T-helper 17 cell (primary cell): Measurements from ENCODE around the gene NAB1. TPM values are rescaled to one million over a fixed set of nuclear protein-coding genes. Genes with fewer than 3 reads are reported as not detected.

Experiments used
- ATAC-seq: fragments of 150-1000 bp; cut with Tn5 transposase; 2 replicates; pipeline ENCODE4 v1.10.0; 2021; ENCODE audit warnings: mild to moderate bottlenecking, moderate library complexity
- DNase-seq, 3 donors: peaks; one replicate each; pipeline versions ENCODE4 v3.0.0 to v3.0.0-alpha.2; 2020 to 2021
- H3K9me3 ChIP-seq: one replicate; pipeline ENCODE4 v1.7.0; 2013; ENCODE audit warnings: low read length, mild to moderate bottlenecking; ENCODE audit not compliant: control insufficient read depth, poor library complexity, severe bottlenecking
- H3K27ac Mint-ChIP-seq: one replicate; pipeline ENCODE4 v1.8.0; 2022; ENCODE audit warnings: mild to moderate bottlenecking, moderate library complexity, mixed read lengths
- H3K27me3 Mint-ChIP-seq: one replicate; pipeline ENCODE4 v1.8.0; 2022; ENCODE audit warnings: mixed read lengths
- H3K36me3 Mint-ChIP-seq: one replicate; pipeline ENCODE4 v1.8.0; 2022; ENCODE audit warnings: low read depth, mixed read lengths
- H3K4me1 Mint-ChIP-seq: one replicate; pipeline ENCODE4 v1.8.0; 2022; ENCODE audit warnings: mild to moderate bottlenecking, mixed read lengths
- H3K4me3 Mint-ChIP-seq: one replicate; pipeline ENCODE4 v1.8.0; 2022; ENCODE audit warnings: mild to moderate bottlenecking, moderate library complexity, mixed read lengths
- total RNA-seq, 4 donors: library from RNA in 2 of 4; stranded (reverse) in 2 of 4; gene quantifications; one replicate each; pipeline ENCODE4 v1.2.3 and lab custom pipeline; 2022 to 2026

NAB1 gene
- total RNA-seq, 2 donors from 2014 or later = 22.0 to 29.0 TPM

GRCh38 chr2:190716176-190716807 lies 67.4 kb downstream of the NAB1 start:
- H3K9me3 ChIP-seq = no peaks in the 10 kb centered on the region
- H3K27ac Mint-ChIP-seq = no peak overlapping the region
- peaks cover 15% of the 10 kb centered on the region for H3K4me1 Mint-ChIP-seq
- H3K27me3 Mint-ChIP-seq = peaks cover 21% of the 10 kb centered on the region
- H3K4me3 Mint-ChIP-seq = no peak overlapping the region
- H3K36me3 Mint-ChIP-seq = peaks cover 2% of the 10 kb centered on the region
- DNase-seq (no peak), ATAC-seq (no peak)

GRCh38 chr2:190717306-190717705 lies 68.4 kb downstream of the NAB1 start:
- no peaks in the 10 kb centered on the region for H3K9me3 ChIP-seq
- H3K27me3 Mint-ChIP-seq = peaks cover 21% of the 10 kb centered on the region
- DNase-seq (no peak), ATAC-seq (no peak)
- H3K4me1 Mint-ChIP-seq = peaks cover 19% of the 10 kb centered on the region
- no peak overlapping the region for H3K4me3 Mint-ChIP-seq
- H3K27ac Mint-ChIP-seq = no peak overlapping the region
- H3K36me3 Mint-ChIP-seq = peaks cover 2% of the 10 kb centered on the region

GRCh38 chr2:190717764-190718651 lies 69.1 kb downstream of the NAB1 start:
- DNase-seq = no peak
- H3K4me1 Mint-ChIP-seq = peaks cover 24% of the 10 kb centered on the region
- peaks cover 23% of the 10 kb centered on the region for H3K27me3 Mint-ChIP-seq
- ATAC-seq = no peak
- H3K27ac Mint-ChIP-seq = peak overlapping the region; percentile 60
- peaks cover 2% of the 10 kb centered on the region for H3K36me3 Mint-ChIP-seq
- H3K9me3 ChIP-seq = no peaks in the 10 kb centered on the region
- H3K4me3 Mint-ChIP-seq = peak overlapping the region; percentile 53

GRCh38 chr2:190718652-190719526 lies 70.0 kb downstream of the NAB1 start:
- DNase-seq (no peak), ATAC-seq (peak; percentile 68)
- Mint-ChIP-seq H3K4me3 (peak overlapping the region; percentile 53), H3K27me3 (peaks cover 26% of the 10 kb centered on the region), H3K36me3 (peaks cover 2% of the 10 kb centered on the region), H3K27ac (peak overlapping the region; percentile 60), H3K4me1 (peaks cover 27% of the 10 kb centered on the region)
- no peaks in the 10 kb centered on the region for H3K9me3 ChIP-seq

GRCh38 chr2:190720276-190720675 lies 71.4 kb downstream of the NAB1 start:
- Mint-ChIP-seq H3K4me1 (peaks cover 27% of the 10 kb centered on the region), H3K36me3 (peaks cover 2% of the 10 kb centered on the region), H3K27ac (no peak overlapping the region), H3K4me3 (no peak overlapping the region), H3K27me3 (peaks cover 26% of the 10 kb centered on the region)
- no peak for DNase-seq
- H3K9me3 ChIP-seq = no peaks in the 10 kb centered on the region
- no peak for ATAC-seq

GRCh38 chr2:190720691-190721090 lies 71.8 kb downstream of the NAB1 start:
- Mint-ChIP-seq H3K4me3 (no peak overlapping the region), H3K4me1 (peaks cover 27% of the 10 kb centered on the region), H3K36me3 (peaks cover 2% of the 10 kb centered on the region)

GRCh38 chr2:190722061-190722759 lies 73.3 kb downstream of the NAB1 start:
- Mint-ChIP-seq H3K4me1 (peaks cover 27% of the 10 kb centered on the region), H3K27me3 (peaks cover 32% of the 10 kb centered on the region), H3K4me3 (peak overlapping the region; percentile 55), H3K27ac (no peak overlapping the region), H3K36me3 (peaks cover 2% of the 10 kb centered on the region)
- H3K9me3 ChIP-seq = no peaks in the 10 kb centered on the region
- no peak for DNase-seq
- ATAC-seq = peak; percentile 35

More at GRCh38 chr2:190720691-190721090, 71.8 kb downstream of the NAB1 start:
- no peaks in the 10 kb centered on the region for H3K9me3 ChIP-seq
- no peak for ATAC-seq
- DNase-seq = no peak
- no peak overlapping the region for H3K27ac Mint-ChIP-seq
- peaks cover 31% of the 10 kb centered on the region for H3K27me3 Mint-ChIP-seq

GRCh38 chr2:190722835-190723234 lies 74.0 kb downstream of the NAB1 start:
- Mint-ChIP-seq H3K36me3 (peaks cover 2% of the 10 kb centered on the region), H3K4me3 (peak overlapping the region; percentile 50), H3K27ac (no peak overlapping the region), H3K27me3 (peaks cover 32% of the 10 kb centered on the region), H3K4me1 (peaks cover 22% of the 10 kb centered on the region)
- H3K9me3 ChIP-seq = no peaks in the 10 kb centered on the region
- ATAC-seq (peak; percentile 48), DNase-seq (no peak)

- no peaks in the 10 kb centered on the region for H3K9me3 ChIP-seq
- Mint-ChIP-seq H3K4me3 (peak overlapping the region; percentile 50), H3K36me3 (peaks cover 2% of the 10 kb centered on the region), H3K27me3 (peaks cover 28% of the 10 kb centered on the region), H3K4me1 (peaks cover 16% of the 10 kb centered on the region), H3K27ac (no peak overlapping the region)
- DNase-seq (no peak), ATAC-seq (no peak)
Observed at GRCh38 chr2:190723397-190724090, 74.7 kb downstream of the NAB1 start.

- H3K27ac Mint-ChIP-seq = no peak overlapping the region
- peaks cover 12% of the 10 kb centered on the region for H3K4me1 Mint-ChIP-seq
- no peak for DNase-seq
- H3K9me3 ChIP-seq = no peaks in the 10 kb centered on the region
- H3K4me3 Mint-ChIP-seq = no peak overlapping the region
- ATAC-seq = no peak
- H3K36me3 Mint-ChIP-seq = no peaks in the 10 kb centered on the region
- peaks cover 11% of the 10 kb centered on the region for H3K27me3 Mint-ChIP-seq
Observed at GRCh38 chr2:190726255-190726654, 77.4 kb downstream of the NAB1 start.

- H3K4me1 Mint-ChIP-seq = no peaks in the 10 kb centered on the region
- H3K36me3 Mint-ChIP-seq = no peaks in the 10 kb centered on the region
- DNase-seq = no peak
- no peaks in the 10 kb centered on the region for H3K9me3 ChIP-seq
- peaks cover 4% of the 10 kb centered on the region for H3K27me3 Mint-ChIP-seq
- ATAC-seq = no peak
- H3K4me3 Mint-ChIP-seq = no peak overlapping the region
- H3K27ac Mint-ChIP-seq = no peak overlapping the region
Observed at GRCh38 chr2:190736355-190736754, 87.5 kb downstream of the NAB1 start.

- no peaks in the 10 kb centered on the region for H3K9me3 ChIP-seq
- DNase-seq (no peak), ATAC-seq (no peak)
- Mint-ChIP-seq H3K4me3 (no peak overlapping the region), H3K36me3 (no peaks in the 10 kb centered on the region), H3K27me3 (peaks cover 7% of the 10 kb centered on the region), H3K4me1 (no peaks in the 10 kb centered on the region), H3K27ac (no peak overlapping the region)
Observed at GRCh38 chr2:190740449-190740848, 91.6 kb downstream of the NAB1 start.
